Measurements from ENCODE around the gene RNU5B-1. TPM values are rescaled to one million over a fixed set of nuclear protein-coding genes. Genes with fewer than 3 reads are reported as not detected.

The RNU5B-1 gene
- polyA plus RNA-seq, 2 of the 4 experiments (the other 2 are of a cell fraction) = not detected

- CTCF ChIA-PET = interaction anchor here (0.6 to 10.2 kb wide), 9 partner anchors 12 to 523 kb away, joined by 3 to 177 read pairs (median 4); partner anchors contain the start of genes CLPX and PARP16
- Histone ChIP-seq H3K4me1 (peaks cover 23% of the 10 kb centered on the region), H3K4me2 (peak overlapping the region; percentile 68), H3K9me3 (no peaks in the 10 kb centered on the region), H3K4me3 (peak overlapping the region; percentile 20), H3K27ac (peak overlapping the region; percentile 19 to 54; a peak in 5 of 6 replicates)
- WGBS (ENCODE audit: missing lambda C conversion rate) = 8% methylated on average over 14 of the region's 14 CpGs
- POLR2A ChIA-PET = interaction anchor here (0.6 to 2.8 kb wide), 37 partner anchors 8 to 564 kb away, joined by 3 to 103 read pairs (median 4); partner anchors contain the start of genes CLPX, HACD3, IGDCC3 and INTS14
- peak; percentile 69 to 78 for ATAC-seq
- FAIRE-seq = no peak
- DNase-seq (ENCODE audit: low read depth in 1 of 2, low spot score in 1 of 2) = peak in 1 of 2 experiments; percentile 74
- TF ChIP-seq, protein P1, sequence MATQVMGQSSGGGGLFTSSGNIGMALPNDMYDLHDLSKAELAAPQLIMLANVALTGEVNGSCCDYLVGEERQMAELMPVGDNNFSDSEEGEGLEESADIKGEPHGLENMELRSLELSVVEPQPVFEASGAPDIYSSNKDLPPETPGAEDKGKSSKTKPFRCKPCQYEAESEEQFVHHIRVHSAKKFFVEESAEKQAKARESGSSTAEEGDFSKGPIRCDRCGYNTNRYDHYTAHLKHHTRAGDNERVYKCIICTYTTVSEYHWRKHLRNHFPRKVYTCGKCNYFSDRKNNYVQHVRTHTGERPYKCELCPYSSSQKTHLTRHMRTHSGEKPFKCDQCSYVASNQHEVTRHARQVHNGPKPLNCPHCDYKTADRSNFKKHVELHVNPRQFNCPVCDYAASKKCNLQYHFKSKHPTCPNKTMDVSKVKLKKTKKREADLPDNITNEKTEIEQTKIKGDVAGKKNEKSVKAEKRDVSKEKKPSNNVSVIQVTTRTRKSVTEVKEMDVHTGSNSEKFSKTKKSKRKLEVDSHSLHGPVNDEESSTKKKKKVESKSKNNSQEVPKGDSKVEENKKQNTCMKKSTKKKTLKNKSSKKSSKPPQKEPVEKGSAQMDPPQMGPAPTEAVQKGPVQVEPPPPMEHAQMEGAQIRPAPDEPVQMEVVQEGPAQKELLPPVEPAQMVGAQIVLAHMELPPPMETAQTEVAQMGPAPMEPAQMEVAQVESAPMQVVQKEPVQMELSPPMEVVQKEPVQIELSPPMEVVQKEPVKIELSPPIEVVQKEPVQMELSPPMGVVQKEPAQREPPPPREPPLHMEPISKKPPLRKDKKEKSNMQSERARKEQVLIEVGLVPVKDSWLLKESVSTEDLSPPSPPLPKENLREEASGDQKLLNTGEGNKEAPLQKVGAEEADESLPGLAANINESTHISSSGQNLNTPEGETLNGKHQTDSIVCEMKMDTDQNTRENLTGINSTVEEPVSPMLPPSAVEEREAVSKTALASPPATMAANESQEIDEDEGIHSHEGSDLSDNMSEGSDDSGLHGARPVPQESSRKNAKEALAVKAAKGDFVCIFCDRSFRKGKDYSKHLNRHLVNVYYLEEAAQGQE (IDR thresholded peaks at IDR 0.05) = no peak
- TF ChIP-seq ZSCAN20 (CRISPR knock-in tag; IDR thresholded peaks at IDR 0.05) = peak; percentile 68; the same call in 1 of the 2 replicates
- no peak for TF ChIP-seq POLR2A (IDR thresholded peaks at IDR 0.05; ENCODE audit: low read length)
- no peak for TF ChIP-seq KDM1A (IDR thresholded peaks at IDR 0.05; ENCODE audit: low read depth)
- TF ChIP-seq ZNF302 (CRISPR knock-in tag; IDR thresholded peaks at IDR 0.05) = no peak
- TF ChIP-seq HEYL (CRISPR knock-in tag; IDR thresholded peaks at IDR 0.05) = no peak
- no peak for TF ChIP-seq PHF8 (IDR thresholded peaks at IDR 0.05; ENCODE audit: borderline replicate concordance, low read depth)
- no peak for TF ChIP-seq RCOR1 (IDR thresholded peaks at IDR 0.05; ENCODE audit: low read depth, low read length)
- peak; percentile 98 for TF ChIP-seq RARB (CRISPR knock-in tag; IDR thresholded peaks at IDR 0.05)
- no peak for TF ChIP-seq MAFK (IDR thresholded peaks at IDR 0.05; ENCODE audit: partially characterized antibody)
- no peak for TF ChIP-seq HOXB13 (CRISPR knock-in tag; IDR thresholded peaks at IDR 0.05; ENCODE audit: low read depth)
- no peak for TF ChIP-seq RFX5 (IDR thresholded peaks at IDR 0.05)
- TF ChIP-seq E2F6 (IDR thresholded peaks at IDR 0.05; ENCODE audit: borderline replicate concordance, low read depth) = no peak
- peak; percentile 25 for TF ChIP-seq CHD4 (IDR thresholded peaks at IDR 0.05; ENCODE audit: borderline replicate concordance)
- no peak for TF ChIP-seq MAZ (IDR thresholded peaks at IDR 0.05; ENCODE audit: borderline replicate concordance, low read depth, low read length)
- TF ChIP-seq HMGXB4 (CRISPR knock-in tag; IDR thresholded peaks at IDR 0.05; ENCODE audit: borderline replicate concordance) = peak; percentile 7; the same call in 1 of the 2 replicates
- TF ChIP-seq TP53 (CRISPR knock-in tag; IDR thresholded peaks at IDR 0.05) = peak; percentile 96
- peak; percentile 96; the same call in 1 of the 2 replicates for TF ChIP-seq HOXA7 (CRISPR knock-in tag; IDR thresholded peaks at IDR 0.05)
- TF ChIP-seq HDAC2 (IDR thresholded peaks at IDR 0.05) = no peak
- TF ChIP-seq FOXS1 (CRISPR knock-in tag; IDR thresholded peaks at IDR 0.05) = no peak
- no peak for TF ChIP-seq ZFP36 (IDR thresholded peaks at IDR 0.05; ENCODE audit: borderline replicate concordance, partially characterized antibody)
- no peak for TF ChIP-seq KDM5A (IDR thresholded peaks at IDR 0.05)
- TF ChIP-seq ESRRA (IDR thresholded peaks at IDR 0.05; ENCODE audit: borderline replicate concordance, low read length) = no peak
- no peak for TF ChIP-seq BCL3 (IDR thresholded peaks at IDR 0.05)
- no peak for TF ChIP-seq NPAS2 (CRISPR knock-in tag; IDR thresholded peaks at IDR 0.05; ENCODE audit: borderline replicate concordance)
- TF ChIP-seq GATA3 (IDR thresholded peaks at IDR 0.05; ENCODE audit: borderline replicate concordance) = no peak
- TF ChIP-seq, protein P2, sequence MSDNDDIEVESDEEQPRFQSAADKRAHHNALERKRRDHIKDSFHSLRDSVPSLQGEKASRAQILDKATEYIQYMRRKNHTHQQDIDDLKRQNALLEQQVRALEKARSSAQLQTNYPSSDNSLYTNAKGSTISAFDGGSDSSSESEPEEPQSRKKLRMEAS (IDR thresholded peaks at IDR 0.05) = no peak
- TF ChIP-seq JUNB (IDR thresholded peaks at IDR 0.05) = peak; percentile 9; the same call in 1 of the 2 replicates
- TF ChIP-seq EHF (CRISPR knock-in tag; IDR thresholded peaks at IDR 0.05) = no peak; the same call in 1 of the 2 replicates
- no peak for TF ChIP-seq SREBF2 (IDR thresholded peaks at IDR 0.05)
- TF ChIP-seq CHD2 (IDR thresholded peaks at IDR 0.05; ENCODE audit: low read length, partially characterized antibody) = no peak
- TF ChIP-seq FOSB (CRISPR knock-in tag; IDR thresholded peaks at IDR 0.05) = peak; percentile 99
- TF ChIP-seq MYC (IDR thresholded peaks at IDR 0.05; ENCODE audit: borderline replicate concordance, low read length) = no peak
- no peak for TF ChIP-seq CBX8 (IDR thresholded peaks at IDR 0.05)
- TF ChIP-seq HOXB5 (CRISPR knock-in tag; IDR thresholded peaks at IDR 0.05) = 0 out of 2 replicates have a peak, but pooled peaks have one; percentile 74
- TF ChIP-seq TFCP2L1 (CRISPR knock-in tag; IDR thresholded peaks at IDR 0.05) = peak; percentile 96
Measured at GRCh38 chr15:65305150-65305758, 777 bp downstream of the RNU5B-1 start.
